Measurements from ENCODE around the gene PSMA5.

- no peak for TF ChIP-seq POLR2AphosphoS5 (IDR thresholded peaks at IDR 0.05; ENCODE audit: borderline replicate concordance, low read depth, low read length)
- no peak for TF ChIP-seq EZH2 (IDR thresholded peaks at IDR 0.05)
- TF ChIP-seq FOXP2 (optimal IDR thresholded peaks at IDR 0.05; ENCODE audit: control extremely low read depth, extremely low read length, insufficient read depth), result no peak
These were observed 69.7 kb downstream of the PSMA5 start for GRCh38 chr1:109356505-109356904.

Measured in SK-N-MC (cell line).